ENCODE measurements around the gene ACOX3. TPM values are rescaled to one million over a fixed set of nuclear protein-coding genes. Genes with fewer than 3 reads are reported as not detected.

Gene ACOX3
- total and polyA plus RNA-seq, 2 donors, result 8.7 to 18.1 TPM

GRCh38 chr4:8324640-8325239 lies 115.8 kb downstream of the ACOX3 start:
- peaks cover 0 to 8% of the 10 kb centered on the region in 2 donors for H3K4me1 ChIP-seq (ENCODE audit: control insufficient read depth in 2 of 2, insufficient read depth in 2 of 2, low read length in 2 of 2)
- peaks cover 0 to 8% of the 10 kb centered on the region in 2 donors for H3K9me3 ChIP-seq (ENCODE audit: control insufficient read depth in 2 of 2, insufficient read depth in 1 of 2, low read length in 1 of 2)
- H3K4me3 ChIP-seq (ENCODE audit: low read length in 2 of 2), result no peak overlapping the region
- no peak overlapping the region for H3K27ac ChIP-seq (ENCODE audit: low read depth in 1 of 2, low read length in 1 of 2)
- 80% methylated on average over 6 of the region's 6 CpGs for WGBS
- no peaks in the 10 kb centered on the region for H3K27me3 ChIP-seq (ENCODE audit: control insufficient read depth in 2 of 2, insufficient read depth in 1 of 2, low read length in 1 of 2)
- no peaks in the 10 kb centered on the region for H3K36me3 ChIP-seq (ENCODE audit: control insufficient read depth in 2 of 2, insufficient read depth in 2 of 2, low read length in 1 of 2)
- no peak for DNase-seq (ENCODE audit: low read depth in 6 of 9, low spot score in 9 of 9)

GRCh38 chr4:8323947-8324555 lies 116.5 kb downstream of the ACOX3 start:
- Histone ChIP-seq H3K27ac (ENCODE audit: low read depth in 1 of 2, low read length in 1 of 2) (no peak overlapping the region), H3K4me1 (ENCODE audit: control insufficient read depth in 2 of 2, insufficient read depth in 2 of 2, low read length in 2 of 2) (peaks cover 0 to 8% of the 10 kb centered on the region in 2 donors), H3K4me3 (ENCODE audit: low read length in 2 of 2) (no peak overlapping the region), H3K27me3 (ENCODE audit: control insufficient read depth in 2 of 2, insufficient read depth in 1 of 2, low read length in 1 of 2) (no peaks in the 10 kb centered on the region), H3K36me3 (ENCODE audit: control insufficient read depth in 2 of 2, insufficient read depth in 2 of 2, low read length in 1 of 2) (no peaks in the 10 kb centered on the region), H3K9me3 (ENCODE audit: control insufficient read depth in 2 of 2, insufficient read depth in 1 of 2, low read length in 1 of 2) (peaks cover 0 to 8% of the 10 kb centered on the region in 2 donors)
- 78% methylated on average over 5 of the region's 5 CpGs for WGBS
- no peak for DNase-seq (ENCODE audit: low read depth in 6 of 9, low spot score in 9 of 9)

DNA sequence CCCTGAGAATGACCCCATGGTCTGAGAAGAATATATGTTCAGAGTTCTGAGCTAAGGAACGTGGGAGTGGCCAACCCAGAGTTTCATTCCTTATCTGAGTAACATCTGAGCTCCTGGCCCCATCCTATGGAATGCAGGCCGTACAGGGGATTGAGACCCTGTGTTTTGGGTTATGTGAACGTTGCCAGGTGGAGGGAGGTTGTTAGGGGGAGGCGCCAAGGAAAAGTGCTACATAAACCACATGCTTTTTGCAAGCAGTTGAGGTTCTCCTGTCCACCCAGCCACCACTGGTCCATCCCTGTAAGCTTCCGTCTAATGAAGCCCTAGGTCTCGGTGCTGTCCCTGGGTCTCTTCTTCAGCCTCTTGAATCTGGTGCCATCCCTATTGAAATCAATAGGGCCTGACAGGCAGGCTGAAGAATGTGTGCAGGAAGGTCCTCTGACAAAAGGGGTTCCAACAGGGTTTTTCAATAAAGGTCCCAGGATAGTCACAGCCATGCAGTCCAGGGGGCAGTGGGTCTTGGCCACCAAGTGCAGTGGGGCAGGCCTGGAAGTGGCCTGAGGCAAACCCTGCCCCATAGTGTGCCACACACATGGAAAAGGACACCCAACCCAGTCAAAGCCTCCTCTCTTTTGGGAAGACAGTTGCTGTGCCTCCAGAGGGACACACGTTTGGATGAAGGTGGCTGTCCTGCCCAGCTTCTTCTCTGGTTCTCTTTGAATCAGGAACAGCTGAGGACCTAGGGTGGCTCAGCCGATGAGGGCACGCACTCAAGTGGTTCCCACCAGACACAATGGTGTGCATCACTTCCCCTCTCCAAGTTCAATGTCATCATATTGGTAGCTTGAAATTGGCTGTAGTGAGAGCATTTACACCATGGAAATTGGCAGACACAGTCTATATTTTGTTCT lies 117.5 kb downstream of the ACOX3 start:
- no peaks in the 10 kb centered on the region for H3K27me3 ChIP-seq (ENCODE audit: control insufficient read depth in 2 of 2, insufficient read depth in 1 of 2, low read length in 1 of 2)
- no peak for DNase-seq (ENCODE audit: low read depth in 6 of 9, low spot score in 9 of 9)
- H3K9me3 ChIP-seq (ENCODE audit: control insufficient read depth in 2 of 2, insufficient read depth in 1 of 2, low read length in 1 of 2), result peaks cover 0 to 8% of the 10 kb centered on the region in 2 donors
- WGBS, result 93% methylated on average over 9 of the region's 9 CpGs
- peaks cover 0 to 8% of the 10 kb centered on the region in 2 donors for H3K4me1 ChIP-seq (ENCODE audit: control insufficient read depth in 2 of 2, insufficient read depth in 2 of 2, low read length in 2 of 2)
- H3K4me3 ChIP-seq (ENCODE audit: low read length in 2 of 2), result no peak overlapping the region
- H3K36me3 ChIP-seq (ENCODE audit: control insufficient read depth in 2 of 2, insufficient read depth in 2 of 2, low read length in 1 of 2), result no peaks in the 10 kb centered on the region
- no peak overlapping the region for H3K27ac ChIP-seq (ENCODE audit: low read depth in 1 of 2, low read length in 1 of 2)

- WGBS, result 77% methylated on average over 5 of the region's 5 CpGs
- DNase-seq (ENCODE audit: low read depth in 6 of 9, low spot score in 9 of 9), result no peak
- Histone ChIP-seq H3K27me3 (ENCODE audit: control insufficient read depth in 2 of 2, insufficient read depth in 1 of 2, low read length in 1 of 2) (no peaks in the 10 kb centered on the region), H3K9me3 (ENCODE audit: control insufficient read depth in 2 of 2, insufficient read depth in 1 of 2, low read length in 1 of 2) (peaks cover 0 to 8% of the 10 kb centered on the region in 2 donors), H3K36me3 (ENCODE audit: control insufficient read depth in 2 of 2, insufficient read depth in 2 of 2, low read length in 1 of 2) (no peaks in the 10 kb centered on the region), H3K27ac (ENCODE audit: low read depth in 1 of 2, low read length in 1 of 2) (no peak overlapping the region), H3K4me3 (ENCODE audit: low read length in 2 of 2) (no peak overlapping the region), H3K4me1 (ENCODE audit: control insufficient read depth in 2 of 2, insufficient read depth in 2 of 2, low read length in 2 of 2) (peaks cover 0 to 13% of the 10 kb centered on the region in 2 donors)
These were observed 118.8 kb downstream of the ACOX3 start for GRCh38 chr4:8321771-8322170.

DNA sequence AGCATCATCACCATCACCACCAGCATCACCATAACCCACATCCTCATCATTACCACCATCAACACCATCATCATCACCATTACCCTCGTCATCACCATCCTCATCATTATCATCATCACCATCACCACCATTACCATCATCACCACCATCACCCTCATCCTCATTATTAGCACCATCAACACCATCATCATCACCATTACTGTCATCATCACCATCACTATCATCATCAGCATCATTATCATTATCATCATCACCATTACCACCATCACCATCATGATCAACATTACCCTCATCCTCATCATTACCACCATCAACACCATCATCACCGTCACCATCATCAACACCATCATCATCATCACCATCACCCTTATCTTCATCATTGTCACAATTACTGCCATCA lies 119.3 kb downstream of the ACOX3 start:
- DNase-seq (ENCODE audit: low read depth in 6 of 9, low spot score in 9 of 9), result no peak
- Histone ChIP-seq H3K9me3 (ENCODE audit: control insufficient read depth in 2 of 2, insufficient read depth in 1 of 2, low read length in 1 of 2) (peaks cover 0 to 8% of the 10 kb centered on the region in 2 donors), H3K27ac (ENCODE audit: low read depth in 1 of 2, low read length in 1 of 2) (no peak overlapping the region), H3K4me3 (ENCODE audit: low read length in 2 of 2) (no peak overlapping the region), H3K4me1 (ENCODE audit: control insufficient read depth in 2 of 2, insufficient read depth in 2 of 2, low read length in 2 of 2) (peaks cover under 1 to 19% of the 10 kb centered on the region in 2 donors), H3K36me3 (ENCODE audit: control insufficient read depth in 2 of 2, insufficient read depth in 2 of 2, low read length in 1 of 2) (no peaks in the 10 kb centered on the region), H3K27me3 (ENCODE audit: control insufficient read depth in 2 of 2, insufficient read depth in 1 of 2, low read length in 1 of 2) (no peaks in the 10 kb centered on the region)
- 97% methylated on average over 2 of the region's 2 CpGs for WGBS

GRCh38 chr4:8320386-8320750 lies 120.2 kb downstream of the ACOX3 start:
- no peak overlapping the region for H3K27ac ChIP-seq (ENCODE audit: low read depth in 1 of 2, low read length in 1 of 2)

DNA sequence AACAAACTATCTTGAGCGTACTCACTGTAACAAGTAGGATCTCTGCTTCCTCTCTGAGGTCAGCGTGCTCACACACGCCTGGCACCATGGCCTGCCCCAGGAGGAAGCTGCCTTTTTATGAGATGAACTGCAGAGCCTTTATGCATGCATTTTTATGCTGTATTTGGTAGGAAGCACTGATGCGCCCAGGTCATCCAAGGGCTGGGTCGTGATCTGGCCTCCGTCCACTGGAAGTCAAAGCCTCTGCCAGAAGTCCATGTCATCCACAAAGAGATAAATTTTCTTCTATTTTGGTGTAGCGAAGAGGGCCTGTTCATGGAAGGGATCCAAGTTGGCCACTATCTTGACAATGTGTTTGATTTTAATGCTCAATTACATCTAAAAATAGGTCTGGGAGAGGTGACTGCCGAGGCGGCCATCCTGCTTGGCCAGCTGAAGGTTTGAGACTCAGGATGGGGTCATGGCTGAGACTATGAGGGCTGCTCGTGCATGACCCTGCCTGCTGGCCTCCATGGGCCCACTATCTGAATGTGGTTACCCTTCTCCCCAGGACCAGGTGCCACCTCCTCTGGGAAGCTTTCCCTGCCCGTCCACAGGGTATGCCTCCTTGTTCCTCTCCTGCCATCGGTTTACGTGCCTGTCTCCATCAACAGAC lies 120.7 kb downstream of the ACOX3 start:
- DNase-seq (ENCODE audit: low read depth in 6 of 9, low spot score in 9 of 9), result no peak
- Histone ChIP-seq H3K4me3 (ENCODE audit: low read length in 2 of 2) (no peak overlapping the region), H3K36me3 (ENCODE audit: control insufficient read depth in 2 of 2, insufficient read depth in 2 of 2, low read length in 1 of 2) (no peaks in the 10 kb centered on the region), H3K27me3 (ENCODE audit: control insufficient read depth in 2 of 2, insufficient read depth in 1 of 2, low read length in 1 of 2) (no peaks in the 10 kb centered on the region), H3K4me1 (ENCODE audit: control insufficient read depth in 2 of 2, insufficient read depth in 2 of 2, low read length in 2 of 2) (peaks cover 13 to 29% of the 10 kb centered on the region in 2 donors), H3K27ac (ENCODE audit: low read depth in 1 of 2, low read length in 1 of 2) (no peak overlapping the region), H3K9me3 (ENCODE audit: control insufficient read depth in 2 of 2, insufficient read depth in 1 of 2, low read length in 1 of 2) (peaks cover 0 to 8% of the 10 kb centered on the region in 2 donors)
- WGBS, result 79% methylated on average over 13 of the region's 13 CpGs

More at GRCh38 chr4:8320386-8320750, 120.2 kb downstream of the ACOX3 start:
- Histone ChIP-seq H3K4me3 (ENCODE audit: low read length in 2 of 2) (no peak overlapping the region), H3K9me3 (ENCODE audit: control insufficient read depth in 2 of 2, insufficient read depth in 1 of 2, low read length in 1 of 2) (peaks cover 0 to 8% of the 10 kb centered on the region in 2 donors), H3K27me3 (ENCODE audit: control insufficient read depth in 2 of 2, insufficient read depth in 1 of 2, low read length in 1 of 2) (no peaks in the 10 kb centered on the region), H3K4me1 (ENCODE audit: control insufficient read depth in 2 of 2, insufficient read depth in 2 of 2, low read length in 2 of 2) (peaks cover 9 to 27% of the 10 kb centered on the region in 2 donors), H3K36me3 (ENCODE audit: control insufficient read depth in 2 of 2, insufficient read depth in 2 of 2, low read length in 1 of 2) (no peaks in the 10 kb centered on the region)
- 96% methylated on average over 2 of the region's 2 CpGs for WGBS
- peak in 2 of 9 donors; percentile 17 to 21 for DNase-seq (ENCODE audit: low read depth in 6 of 9, low spot score in 9 of 9)

DNA sequence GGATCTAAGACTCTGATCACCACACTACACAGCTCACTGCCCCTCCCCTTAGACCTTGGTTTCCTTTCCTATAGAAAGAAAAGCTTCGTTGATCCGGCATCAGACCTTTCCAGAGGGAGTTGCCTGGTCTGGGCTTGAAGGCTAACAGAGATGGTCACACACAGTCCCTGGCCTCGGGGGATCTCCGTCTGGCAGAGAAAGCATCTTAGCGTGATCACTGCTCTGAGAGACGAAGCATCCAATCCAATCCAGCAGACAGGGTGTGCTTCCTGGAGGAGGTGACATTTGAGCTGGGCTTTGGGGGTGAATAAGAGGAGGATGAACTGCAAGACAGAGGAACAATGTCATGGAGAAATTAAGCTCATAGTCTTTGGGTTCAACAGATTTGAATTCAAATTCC lies 121.5 kb downstream of the ACOX3 start:
- DNase-seq (ENCODE audit: low read depth in 6 of 9, low spot score in 9 of 9), result no peak
- Histone ChIP-seq H3K27me3 (ENCODE audit: control insufficient read depth in 2 of 2, insufficient read depth in 1 of 2, low read length in 1 of 2) (no peaks in the 10 kb centered on the region), H3K36me3 (ENCODE audit: control insufficient read depth in 2 of 2, insufficient read depth in 2 of 2, low read length in 1 of 2) (no peaks in the 10 kb centered on the region), H3K4me3 (ENCODE audit: low read length in 2 of 2) (no peak overlapping the region), H3K4me1 (ENCODE audit: control insufficient read depth in 2 of 2, insufficient read depth in 2 of 2, low read length in 2 of 2) (peaks cover 13 to 29% of the 10 kb centered on the region in 2 donors), H3K9me3 (ENCODE audit: control insufficient read depth in 2 of 2, insufficient read depth in 1 of 2, low read length in 1 of 2) (peaks cover 0 to 5% of the 10 kb centered on the region in 2 donors), H3K27ac (ENCODE audit: low read depth in 1 of 2, low read length in 1 of 2) (no peak overlapping the region)
- 98% methylated on average over 6 of the region's 6 CpGs for WGBS

Data from thymus (tissue), 11 donors.